HG03432 (cell line): ENCODE data around the gene AGBL5.
"Not testable (repeated sequence)": the region's sequence is repeated elsewhere in the genome, so short reads cannot be mapped to it uniquely, and the experiment has no call there.

Source experiments
- ATAC-seq: cut with Tn5 transposase; IDR thresholded peaks from one replicate; pipeline ENCODE4 v1.9.1; 2021; ENCODE audit warnings: mild to moderate bottlenecking, moderate library complexity; ENCODE audit not compliant: unreplicated experiment

The AGBL5 gene

DNA sequence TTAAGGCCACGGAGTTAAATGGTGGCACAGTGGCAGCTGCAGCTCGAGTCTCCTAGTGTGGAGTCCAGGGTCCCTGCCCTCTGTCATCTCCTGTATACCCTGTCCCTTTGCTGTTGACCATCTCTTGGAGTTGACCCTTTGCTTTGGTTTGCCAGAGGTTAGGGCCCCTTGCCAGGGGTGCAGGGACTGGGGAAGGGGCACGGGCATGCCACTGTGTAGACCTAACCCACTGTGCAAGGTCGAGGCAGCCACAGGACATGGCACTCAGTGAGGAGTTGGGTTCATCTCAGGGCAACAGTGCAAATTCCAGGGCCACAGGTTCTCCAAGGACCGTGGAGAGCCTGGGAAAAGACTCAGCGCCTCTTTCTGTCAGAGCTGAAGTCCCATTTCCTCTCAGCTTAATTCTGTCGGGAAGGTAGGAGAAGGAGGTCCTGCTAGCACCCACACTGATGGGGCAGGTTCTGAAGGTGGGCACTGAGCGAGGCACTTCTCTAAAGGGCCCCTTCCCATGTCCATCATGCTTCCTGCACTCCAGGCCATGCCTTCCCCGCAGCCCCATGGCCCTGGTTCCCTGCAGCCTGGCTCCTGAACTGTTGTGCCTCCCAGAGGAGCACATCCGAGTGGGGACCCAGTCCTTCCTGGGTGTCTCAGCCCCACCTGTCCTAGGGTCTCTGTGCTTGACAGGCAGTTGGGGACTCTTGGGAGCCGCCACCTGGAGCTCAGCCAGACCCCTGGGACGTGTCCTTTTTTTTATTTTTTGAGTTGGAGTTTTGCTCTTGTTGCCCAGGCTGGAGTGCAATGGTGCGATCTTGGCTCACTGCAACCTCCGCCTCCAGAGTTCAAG is 37.9 kb downstream of the AGBL5 start:
- no peak for ATAC-seq

DNA sequence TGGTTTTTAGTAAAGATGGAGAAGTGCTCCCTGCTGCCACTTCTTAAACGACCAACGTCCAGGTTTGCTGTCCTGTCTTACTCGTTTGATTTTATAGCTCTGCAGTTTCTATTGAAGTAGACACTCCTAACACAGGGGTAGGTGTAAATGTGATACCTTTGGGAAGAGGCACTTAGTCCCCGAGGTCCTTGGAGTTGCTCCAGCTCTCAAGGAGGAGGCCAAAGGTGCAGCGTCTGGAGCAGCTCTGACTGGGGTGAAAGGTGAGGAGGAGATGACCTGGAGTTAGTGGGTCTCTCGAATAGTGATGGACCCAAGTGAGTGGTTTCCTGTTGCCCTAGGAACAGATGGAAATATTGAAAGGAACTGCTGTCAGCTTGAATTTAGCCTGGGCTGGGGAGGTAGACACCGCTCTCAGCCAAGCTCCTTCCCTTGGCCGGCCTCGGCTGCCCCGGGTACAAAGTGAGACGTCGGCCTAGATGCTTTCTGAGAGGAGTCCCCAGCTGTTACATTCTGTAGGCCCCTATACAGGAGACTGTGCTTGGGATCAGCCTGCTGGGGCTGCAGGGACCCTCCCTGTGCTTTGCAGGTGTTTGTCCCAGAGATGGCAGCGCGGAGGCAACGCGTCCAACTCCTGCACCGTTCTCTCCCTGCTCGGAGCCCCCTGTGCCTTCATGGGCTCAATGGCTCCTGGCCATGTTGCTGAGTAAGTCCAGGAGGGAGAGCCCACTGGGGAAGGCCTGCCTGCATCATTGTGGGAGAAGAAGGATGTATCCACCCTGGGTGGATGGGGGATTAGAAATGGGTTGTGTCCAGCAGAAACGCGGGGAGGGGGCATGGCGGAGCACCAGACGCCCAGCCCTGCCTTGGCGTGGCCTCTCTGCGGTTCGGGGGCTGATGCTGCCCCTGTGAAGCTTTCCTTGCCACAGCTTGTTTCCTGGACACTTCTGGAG is 40.6 kb downstream of the AGBL5 start:
- ATAC-seq: no peak

DNA sequence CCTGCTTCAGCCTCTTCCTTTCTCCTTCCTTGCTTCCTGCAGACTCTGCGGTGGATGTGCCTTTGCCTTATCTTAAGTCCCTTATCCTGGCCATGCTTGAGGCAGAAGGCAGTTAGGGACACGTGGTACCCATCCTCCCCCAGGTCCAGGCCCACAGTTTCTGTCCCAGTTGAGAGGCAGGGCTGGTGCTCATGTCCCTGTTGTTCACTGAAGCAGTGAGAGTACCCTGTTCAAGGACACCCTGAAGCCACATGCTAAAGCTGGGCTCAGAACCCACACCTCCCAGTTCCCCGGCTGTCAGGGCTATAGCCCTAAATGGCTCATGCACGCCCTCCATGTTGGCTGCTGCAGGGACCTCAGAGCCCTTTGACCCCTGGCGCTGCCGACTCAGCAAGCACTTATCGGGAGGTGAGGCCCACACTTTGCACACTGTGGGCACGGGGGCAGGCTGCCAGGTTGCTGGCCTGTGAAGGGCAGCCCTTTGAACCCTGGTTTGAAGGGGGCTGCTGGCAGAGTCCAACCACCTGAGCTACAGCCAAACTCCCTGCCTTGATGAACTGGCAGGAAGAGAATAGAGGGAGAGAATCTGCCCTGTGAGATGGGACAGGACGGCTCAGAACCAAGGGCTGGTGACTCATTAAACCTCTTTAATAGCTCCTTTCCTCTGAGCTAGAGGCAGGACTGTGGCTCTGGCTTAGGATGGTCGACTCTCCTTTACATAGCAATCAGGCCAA is 41.4 kb downstream of the AGBL5 start:
- ATAC-seq: no peak

DNA sequence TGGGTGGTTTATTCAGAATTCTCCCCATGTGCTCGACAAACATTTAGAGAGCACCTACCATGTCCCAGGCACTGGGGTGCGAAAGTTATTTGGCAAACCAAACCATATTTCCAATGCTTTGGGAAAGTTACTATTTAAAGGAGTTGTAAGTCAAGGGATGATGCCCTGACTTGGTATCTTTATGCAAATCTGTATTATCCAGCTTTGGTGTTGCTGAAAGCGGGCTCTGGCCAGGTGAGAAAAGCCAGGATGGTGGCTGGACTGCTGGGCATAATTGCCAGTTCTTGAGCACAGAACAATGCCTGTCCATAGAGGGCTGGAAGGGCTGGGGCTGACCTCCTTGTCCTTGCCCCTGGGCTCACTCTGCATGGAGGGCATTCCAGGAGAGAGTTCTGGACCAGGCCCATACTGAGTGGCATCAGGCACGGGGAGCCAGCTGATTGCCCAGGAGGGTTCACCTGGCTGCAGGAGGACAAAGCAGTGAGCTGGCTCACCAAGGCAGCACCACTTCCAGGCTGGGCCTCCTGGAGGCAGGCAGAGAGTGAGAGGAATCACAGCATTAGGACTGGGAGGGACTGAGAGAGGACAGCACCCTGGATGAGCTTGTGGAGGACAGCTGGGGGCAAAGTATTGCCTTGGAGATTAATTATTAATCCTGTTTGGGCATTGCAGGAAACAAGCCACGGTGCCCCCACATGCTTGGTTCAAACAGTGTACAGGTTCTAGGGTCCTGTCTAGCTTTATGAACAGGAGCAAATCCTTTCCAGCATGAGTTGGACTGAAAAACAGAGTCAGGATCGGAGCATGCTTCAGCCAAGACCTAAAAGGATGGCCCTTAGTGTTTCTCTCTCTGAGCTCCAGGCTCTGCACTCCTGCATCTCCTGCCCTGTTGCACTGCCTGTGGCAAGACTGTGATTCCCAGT is 42.2 kb downstream of the AGBL5 start:
- no peak for ATAC-seq

DNA sequence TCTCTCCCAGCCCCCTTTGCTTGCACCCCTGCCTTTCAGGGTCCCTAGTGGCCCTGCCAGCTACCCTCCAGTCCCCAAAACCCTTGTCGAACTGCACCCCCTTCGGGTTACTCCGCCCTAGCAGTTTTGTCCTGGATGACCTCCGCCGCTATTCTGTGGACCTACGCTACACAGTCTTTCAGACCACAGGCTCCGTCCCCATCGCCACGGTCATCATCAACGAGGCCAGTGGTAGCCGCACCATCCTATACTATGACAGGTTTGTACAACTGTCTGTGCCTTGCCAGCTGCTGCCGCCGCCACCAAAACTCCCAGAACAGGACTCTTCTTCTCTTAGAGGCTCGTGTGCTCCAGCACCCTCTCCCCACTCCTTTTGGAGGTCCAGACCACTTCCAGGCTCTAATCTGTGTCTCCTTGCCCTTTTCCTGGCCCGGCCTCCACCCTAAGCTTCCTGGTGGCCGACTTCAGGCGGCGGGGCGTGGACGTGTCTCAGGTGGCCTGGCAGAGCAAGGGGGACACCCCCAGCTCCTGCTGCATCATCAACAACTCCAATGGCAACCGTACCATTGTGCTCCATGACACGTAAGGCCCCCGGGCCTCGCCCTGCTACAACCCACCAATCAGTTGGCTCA is 43.0 kb downstream of the AGBL5 start:
- ATAC-seq: no peak

DNA sequence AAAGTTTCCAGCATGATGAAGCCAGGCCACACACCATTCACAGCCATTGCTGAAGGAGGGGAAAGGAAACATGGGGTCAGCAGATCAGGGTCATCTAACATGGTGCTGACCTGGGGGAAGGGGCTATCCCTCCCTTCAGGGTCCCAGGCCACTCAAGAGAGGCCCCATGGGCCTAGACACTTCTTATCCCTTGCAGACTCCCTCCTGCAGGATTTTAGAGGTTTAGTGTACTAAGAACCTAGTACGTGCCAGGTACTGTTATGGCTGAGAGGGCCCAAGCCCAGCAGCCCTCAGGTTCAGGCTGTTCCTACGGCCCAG is 43.9 kb downstream of the AGBL5 start:
- no peak for ATAC-seq

DNA sequence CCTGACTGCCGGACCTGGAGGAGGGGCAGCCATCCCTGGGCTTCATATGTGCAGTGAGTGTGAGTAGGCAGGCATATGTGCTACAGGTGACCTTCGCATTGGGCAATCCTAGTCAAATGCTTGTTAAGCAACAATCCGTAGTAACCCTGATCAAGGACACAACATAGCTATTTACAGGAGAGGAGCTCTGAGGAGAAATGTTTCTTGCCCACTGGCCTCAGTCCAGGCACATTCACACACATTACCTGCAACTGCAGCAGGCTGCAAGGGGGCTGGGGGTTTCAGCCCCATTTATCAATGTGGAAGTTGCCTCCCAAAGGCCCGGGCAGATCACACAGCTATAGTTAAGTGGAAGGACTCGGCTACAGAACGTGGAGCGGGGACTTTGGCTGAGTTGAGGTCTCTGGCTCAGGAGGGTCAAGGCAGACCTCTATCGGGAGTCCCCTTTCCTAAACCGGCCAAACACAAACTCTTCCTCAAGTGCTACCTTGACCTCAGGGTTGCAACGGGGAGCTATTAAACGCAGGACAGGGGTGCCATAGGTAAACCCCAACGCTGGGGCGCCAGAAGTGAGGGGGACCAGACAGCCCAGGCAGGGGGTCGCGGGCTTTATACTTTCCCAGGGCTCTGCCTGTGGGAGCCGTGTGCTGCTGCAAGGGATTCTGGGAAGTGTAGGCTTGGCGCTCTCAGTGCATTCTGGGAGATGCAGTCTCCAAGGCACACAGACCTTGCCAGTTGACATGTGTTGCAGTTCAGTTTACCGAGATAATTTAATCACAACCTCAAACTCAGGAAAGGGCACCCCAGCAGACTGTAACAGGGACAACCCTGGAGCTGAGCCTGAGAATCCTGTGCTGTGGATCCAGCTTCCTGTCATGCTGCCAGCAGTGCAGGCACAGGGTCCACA is 44.5 kb downstream of the AGBL5 start:
- ATAC-seq: no peak

DNA sequence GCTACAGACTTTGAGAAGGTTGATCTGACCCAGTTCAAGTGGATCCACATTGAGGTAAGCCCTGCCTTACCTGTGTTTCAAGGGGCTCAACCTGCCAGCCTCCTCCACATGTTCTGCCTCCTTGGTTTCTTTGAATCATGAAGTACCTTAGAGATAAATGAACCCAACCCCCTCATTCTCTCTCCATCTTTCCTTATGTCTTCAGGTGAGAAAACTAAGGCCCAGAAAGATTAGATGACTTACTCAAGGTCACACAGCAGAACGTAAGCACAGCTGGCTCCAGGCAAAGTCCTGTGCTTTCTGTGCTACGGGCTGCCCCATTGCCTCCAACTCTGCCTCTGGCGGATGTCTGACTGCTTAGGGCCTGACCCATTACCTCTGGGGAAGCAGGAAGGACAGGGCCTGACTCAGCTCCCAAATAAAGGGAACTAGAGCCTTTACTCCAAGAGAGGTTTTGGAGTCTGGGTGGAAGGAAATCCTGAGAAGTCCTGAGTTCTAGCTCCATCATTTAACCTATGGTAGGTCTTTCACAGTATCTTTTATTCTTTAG is 45.4 kb downstream of the AGBL5 start:
- ATAC-seq: no peak

DNA sequence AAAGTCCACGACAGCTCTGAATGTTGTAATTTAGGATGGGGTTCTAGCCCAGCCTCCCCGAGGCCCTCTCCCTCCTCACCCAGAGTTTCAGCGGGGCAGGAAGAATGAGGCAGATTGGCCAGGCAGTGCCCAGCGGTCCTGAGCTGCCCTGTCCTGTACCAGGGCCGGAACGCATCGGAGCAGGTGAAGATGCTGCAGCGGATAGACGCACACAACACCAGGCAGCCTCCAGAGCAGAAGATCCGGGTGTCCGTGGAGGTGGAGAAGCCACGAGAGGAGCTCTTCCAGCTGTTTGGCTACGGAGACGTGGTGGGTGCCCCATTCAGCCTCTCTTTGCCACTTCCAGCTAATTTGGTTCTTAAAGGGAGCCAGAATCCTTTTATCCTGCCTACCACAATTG is 45.9 kb downstream of the AGBL5 start:
- no peak for ATAC-seq

DNA sequence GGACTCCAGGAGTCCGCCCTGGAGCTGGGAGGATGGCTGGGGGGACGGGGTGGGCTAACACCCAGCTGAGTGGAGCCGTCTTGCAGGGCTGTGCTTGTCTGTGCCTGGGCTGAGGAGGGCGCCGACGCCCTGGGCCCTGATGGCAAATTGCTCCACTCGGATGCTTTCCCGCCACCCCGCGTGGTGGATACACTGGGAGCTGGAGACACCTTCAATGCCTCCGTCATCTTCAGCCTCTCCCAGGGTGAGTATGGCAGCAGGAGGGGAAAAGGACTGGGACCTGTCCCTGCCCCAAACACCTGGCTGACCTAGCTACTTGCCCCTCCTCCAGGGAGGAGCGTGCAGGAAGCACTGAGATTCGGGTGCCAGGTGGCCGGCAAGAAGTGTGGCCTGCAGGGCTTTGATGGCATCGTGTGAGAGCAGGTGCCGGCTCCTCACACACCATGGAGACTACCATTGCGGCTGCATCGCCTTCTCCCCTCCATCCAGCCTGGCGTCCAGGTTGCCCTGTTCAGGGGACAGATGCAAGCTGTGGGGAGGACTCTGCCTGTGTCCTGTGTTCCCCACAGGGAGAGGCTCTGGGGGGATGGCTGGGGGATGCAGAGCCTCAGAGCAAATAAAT is 48.0 kb downstream of the AGBL5 start:
- no peak for ATAC-seq

DNA sequence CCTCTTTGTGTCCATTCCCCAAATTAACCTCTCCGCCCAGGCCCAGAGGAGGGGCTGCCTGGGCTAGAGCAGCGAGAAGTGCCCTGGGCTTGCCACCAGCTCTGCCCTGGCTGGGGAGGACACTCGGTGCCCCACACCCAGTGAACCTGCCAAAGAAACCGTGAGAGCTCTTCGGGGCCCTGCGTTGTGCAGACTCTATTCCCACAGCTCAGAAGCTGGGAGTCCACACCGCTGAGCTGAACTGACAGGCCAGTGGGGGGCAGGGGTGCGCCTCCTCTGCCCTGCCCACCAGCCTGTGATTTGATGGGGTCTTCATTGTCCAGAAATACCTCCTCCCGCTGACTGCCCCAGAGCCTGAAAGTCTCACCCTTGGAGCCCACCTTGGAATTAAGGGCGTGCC is 48.6 kb downstream of the AGBL5 start:
- no peak for ATAC-seq

DNA sequence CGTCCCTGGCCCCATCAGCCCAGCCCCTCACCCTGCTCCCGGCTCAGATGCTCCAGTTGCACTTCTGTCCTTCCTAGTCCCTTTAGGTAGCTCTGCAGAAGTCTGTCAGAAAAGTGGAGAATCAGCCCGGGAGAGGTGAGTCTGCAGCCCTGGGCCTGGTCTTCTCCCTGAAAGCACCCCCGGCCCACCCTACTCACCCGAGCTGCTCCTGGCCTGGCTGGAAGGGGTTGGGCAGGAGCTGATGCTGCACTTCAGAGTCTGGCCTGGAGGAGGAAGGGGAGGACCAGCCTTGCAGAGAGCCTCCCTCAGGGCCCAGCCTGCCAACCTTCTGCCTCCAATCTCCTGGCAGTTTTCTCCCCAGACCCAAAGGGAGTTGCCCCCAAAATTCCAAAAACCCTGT is 50.9 kb downstream of the AGBL5 start:
- ATAC-seq: no peak

DNA sequence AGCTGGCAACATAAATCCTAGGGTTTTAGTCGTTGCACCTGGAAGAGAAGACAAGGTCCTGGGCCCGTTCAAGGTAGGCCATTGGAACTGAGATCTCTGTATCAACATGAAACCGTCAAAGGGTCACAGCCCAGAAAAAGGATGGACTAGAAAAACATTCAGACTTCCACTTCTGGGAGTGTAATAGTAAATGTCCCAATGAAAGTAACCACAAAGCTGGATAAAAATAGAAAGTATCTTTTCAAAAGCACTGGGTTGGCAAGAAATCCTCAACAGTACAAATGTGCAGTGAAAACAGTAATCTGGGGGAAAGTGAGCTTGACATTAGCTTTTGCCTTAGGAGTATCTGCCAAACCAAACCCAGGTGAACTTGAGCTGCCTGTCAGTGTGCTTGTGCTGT is 54.5 kb downstream of the AGBL5 start:
- no peak for ATAC-seq

DNA sequence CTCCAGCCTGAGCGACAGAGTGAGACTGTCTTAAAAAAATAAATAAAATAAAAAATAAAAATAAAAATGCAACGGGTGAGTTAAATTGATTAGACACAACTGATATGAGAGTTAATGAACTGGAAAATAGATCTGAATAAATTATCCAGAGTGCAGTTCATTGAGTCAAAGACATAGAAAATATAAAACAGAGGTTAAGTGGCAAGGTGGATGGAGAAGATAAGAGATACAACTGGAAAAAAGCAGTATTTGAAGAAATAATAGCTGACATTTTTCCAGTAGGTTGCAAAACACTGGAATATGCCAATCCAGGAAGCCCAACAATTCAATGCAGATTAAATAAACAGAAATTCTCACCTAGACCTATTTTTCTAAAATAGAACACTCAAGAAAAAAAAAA is 56.8 kb downstream of the AGBL5 start:
- ATAC-seq: no peak

DNA sequence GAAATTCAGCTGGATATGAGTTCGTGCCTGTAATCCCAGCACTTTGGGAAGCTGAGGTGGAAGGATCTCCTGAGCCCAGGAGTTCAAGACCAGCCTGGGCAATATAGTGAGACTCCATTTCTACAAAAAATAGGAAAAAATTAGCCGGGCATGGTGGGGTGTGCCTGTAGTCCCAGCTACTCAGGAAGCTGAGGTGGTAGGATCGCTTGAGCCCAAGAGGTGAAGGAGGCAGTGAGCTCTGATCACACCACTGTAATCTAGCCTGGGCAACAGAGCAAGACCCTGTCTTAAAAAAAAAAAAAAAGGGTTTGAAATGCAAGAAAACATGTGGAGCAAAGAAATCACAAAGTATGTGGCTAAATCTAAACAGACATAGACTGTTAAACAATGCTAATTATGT is 57.6 kb downstream of the AGBL5 start:
- no peak for ATAC-seq

DNA sequence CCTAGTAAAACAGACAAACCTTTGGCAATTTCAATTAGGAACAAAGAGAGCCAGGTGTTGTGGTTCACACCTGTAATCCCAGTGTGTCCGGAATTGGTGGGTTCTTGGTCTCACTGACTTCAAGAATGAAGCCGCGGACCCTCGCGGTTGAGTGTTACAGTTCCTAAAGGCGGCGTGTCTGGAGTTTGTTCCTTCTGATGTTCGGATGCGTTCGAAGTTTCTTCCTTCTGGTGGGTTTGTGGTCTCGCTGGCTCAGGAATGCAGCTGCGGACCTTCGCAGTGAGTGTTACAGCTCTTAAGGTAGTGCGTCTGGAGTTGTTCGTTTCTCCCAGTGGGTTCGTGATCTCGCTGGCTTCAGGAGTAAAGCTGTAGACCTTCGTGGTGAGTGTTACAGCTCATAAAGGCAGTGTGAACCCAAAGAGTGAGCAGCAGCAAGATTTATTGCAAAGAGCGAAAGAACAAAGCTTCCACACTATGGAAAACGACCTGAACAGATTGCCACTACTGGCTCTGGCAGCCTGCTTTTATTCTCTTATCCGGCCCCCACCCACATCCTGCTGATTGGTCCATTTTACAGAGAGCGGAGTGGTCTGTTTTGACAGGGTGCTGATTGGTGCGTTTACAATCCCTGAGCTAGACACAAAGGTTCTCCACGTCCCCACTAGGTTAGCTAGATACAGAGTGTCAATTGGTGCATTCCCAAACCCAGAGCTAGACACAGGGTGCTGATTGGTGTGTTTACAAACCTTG is 59.3 kb downstream of the AGBL5 start:
- ATAC-seq: not testable (repeated sequence)

DNA sequence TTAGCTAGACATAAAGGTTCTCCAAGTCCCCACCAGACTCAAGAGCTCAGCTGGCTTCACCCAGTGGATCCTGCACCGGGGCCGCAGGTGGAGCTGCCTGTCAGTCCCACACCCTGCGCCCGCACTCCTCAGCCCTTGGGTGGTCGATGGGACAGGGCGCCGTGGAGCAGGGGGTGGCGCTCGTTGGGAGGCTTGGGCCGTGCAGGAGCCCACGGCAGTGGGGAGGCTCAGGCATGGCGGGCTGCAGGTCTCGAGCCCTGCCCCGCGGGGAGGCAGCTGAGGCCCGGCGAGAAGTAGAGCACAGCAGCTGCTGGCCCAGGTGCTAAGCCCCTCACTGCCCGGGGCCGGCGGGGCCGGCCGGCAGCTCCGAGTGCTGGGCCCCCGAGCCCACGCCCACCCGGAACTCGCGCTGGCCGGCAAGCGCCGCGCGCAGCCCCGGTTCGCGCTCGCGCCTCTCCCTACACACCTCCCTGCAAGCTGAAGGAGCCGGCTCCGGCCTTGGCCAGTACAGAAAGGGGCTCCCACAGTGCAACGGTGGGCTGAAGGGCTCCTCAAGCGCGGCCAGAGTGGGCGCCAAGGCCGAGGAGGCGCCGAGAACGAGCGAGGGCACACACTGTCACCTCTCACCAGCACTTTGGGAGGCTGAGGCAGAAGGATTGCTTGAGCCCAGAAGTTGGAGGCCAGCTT is 60.1 kb downstream of the AGBL5 start:
- ATAC-seq: not testable (repeated sequence)
